ENCODE data around the gene DNAJB14. TPM values are rescaled to one million over a fixed set of nuclear protein-coding genes. Genes with fewer than 3 reads are reported as not detected.

The DNAJB14 gene
- total and polyA plus RNA-seq, 2 donors (not counting 1 experiment from before 2014, with no cell fraction given): 25.1 to 41.5 TPM

DNA sequence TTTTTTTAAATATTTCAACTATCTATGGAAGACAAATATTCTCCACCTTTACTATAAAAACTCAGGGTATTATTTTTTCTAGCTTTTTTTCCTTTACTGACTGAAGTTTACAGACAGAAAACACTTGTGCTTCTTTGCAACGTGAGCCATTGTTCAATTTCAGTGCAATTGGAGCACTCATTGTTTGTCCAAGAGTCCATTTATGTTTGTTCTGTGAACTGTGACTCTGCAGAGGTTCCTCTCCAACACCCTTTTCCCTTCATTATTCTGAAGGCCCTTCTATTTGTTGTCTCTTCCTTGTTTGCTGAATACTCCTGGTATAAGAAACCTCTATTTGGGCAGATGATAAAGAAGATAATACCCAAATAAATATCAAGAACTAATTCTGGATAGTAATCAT lies 92.4 kb downstream of the DNAJB14 start:
- TF ChIP-seq EZH2 (IDR thresholded peaks at IDR 0.05; ENCODE audit: low read length, missing control alignments): no peak
- TF ChIP-seq, protein P1, sequence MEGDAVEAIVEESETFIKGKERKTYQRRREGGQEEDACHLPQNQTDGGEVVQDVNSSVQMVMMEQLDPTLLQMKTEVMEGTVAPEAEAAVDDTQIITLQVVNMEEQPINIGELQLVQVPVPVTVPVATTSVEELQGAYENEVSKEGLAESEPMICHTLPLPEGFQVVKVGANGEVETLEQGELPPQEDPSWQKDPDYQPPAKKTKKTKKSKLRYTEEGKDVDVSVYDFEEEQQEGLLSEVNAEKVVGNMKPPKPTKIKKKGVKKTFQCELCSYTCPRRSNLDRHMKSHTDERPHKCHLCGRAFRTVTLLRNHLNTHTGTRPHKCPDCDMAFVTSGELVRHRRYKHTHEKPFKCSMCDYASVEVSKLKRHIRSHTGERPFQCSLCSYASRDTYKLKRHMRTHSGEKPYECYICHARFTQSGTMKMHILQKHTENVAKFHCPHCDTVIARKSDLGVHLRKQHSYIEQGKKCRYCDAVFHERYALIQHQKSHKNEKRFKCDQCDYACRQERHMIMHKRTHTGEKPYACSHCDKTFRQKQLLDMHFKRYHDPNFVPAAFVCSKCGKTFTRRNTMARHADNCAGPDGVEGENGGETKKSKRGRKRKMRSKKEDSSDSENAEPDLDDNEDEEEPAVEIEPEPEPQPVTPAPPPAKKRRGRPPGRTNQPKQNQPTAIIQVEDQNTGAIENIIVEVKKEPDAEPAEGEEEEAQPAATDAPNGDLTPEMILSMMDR (conservative IDR thresholded peaks at IDR 0.05 in 1 of 2, IDR thresholded peaks at IDR 0.05 in 1 of 2; ENCODE audit: low read depth in 1 of 2, low read length in 2 of 2): no peak
- Histone ChIP-seq H3K4me3 (replicated peaks in 1 of 4; ENCODE audit: control extremely low read depth in 1 of 4, insufficient read depth in 1 of 4, low read depth in 3 of 4, low read length in 4 of 4) (no peak overlapping the region), H3K9ac (ENCODE audit: insufficient read depth, low read length) (no peak overlapping the region), H3K27ac (ENCODE audit: insufficient read depth, low read length) (no peak overlapping the region), H3K4me1 (ENCODE audit: control insufficient read depth, extremely low read depth, insufficient read depth, low read length) (no peaks in the 10 kb centered on the region), H3K36me3 (ENCODE audit: control insufficient read depth, insufficient read depth, low read length) (no peaks in the 10 kb centered on the region), H3K4me2 (ENCODE audit: extremely low read depth, insufficient read depth, low read length) (no peak overlapping the region), H3K79me2 (ENCODE audit: control insufficient read depth, insufficient read depth, low read length) (no peaks in the 10 kb centered on the region), H2AFZ (ENCODE audit: low read length) (no peak overlapping the region), H3K27me3 (ENCODE audit: control insufficient read depth, insufficient read depth, low read length) (no peaks in the 10 kb centered on the region), H3K9me3 (ENCODE audit: control insufficient read depth, insufficient read depth, low read depth, low read length) (no peaks in the 10 kb centered on the region), H4K20me1 (ENCODE audit: control insufficient read depth, extremely low read depth, insufficient read depth, low read length) (no peaks in the 10 kb centered on the region)
- no peak for DNase-seq (ENCODE audit: low read depth in 2 of 2)

DNA sequence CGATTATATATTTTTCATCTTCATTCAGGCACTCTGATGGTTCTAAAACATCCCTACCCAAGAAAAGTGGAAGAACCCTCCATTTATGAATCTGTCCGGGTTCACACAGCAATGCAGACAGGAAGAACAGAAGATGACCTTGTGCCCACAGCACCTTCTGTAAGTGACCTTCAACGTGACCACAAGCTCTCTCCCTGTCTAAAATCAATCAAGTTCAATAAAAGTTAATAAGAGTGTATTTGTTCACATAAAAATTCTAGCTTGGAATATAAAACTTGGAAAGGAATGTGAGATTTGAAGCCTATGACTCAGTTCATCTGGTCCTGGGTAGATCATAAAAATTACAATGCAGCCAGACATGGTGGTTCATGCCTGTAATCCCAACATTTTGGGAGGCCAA lies 93.2 kb downstream of the DNAJB14 start:
- TF ChIP-seq, protein P1 (conservative IDR thresholded peaks at IDR 0.05 in 1 of 2, IDR thresholded peaks at IDR 0.05 in 1 of 2; ENCODE audit: low read depth in 1 of 2, low read length in 2 of 2): no peak
- no peak for TF ChIP-seq EZH2 (IDR thresholded peaks at IDR 0.05; ENCODE audit: low read length, missing control alignments)
- Histone ChIP-seq H3K79me2 (ENCODE audit: control insufficient read depth, insufficient read depth, low read length) (no peaks in the 10 kb centered on the region), H3K4me2 (ENCODE audit: extremely low read depth, insufficient read depth, low read length) (no peak overlapping the region), H3K9ac (ENCODE audit: insufficient read depth, low read length) (no peak overlapping the region), H2AFZ (ENCODE audit: low read length) (no peak overlapping the region), H3K27ac (ENCODE audit: insufficient read depth, low read length) (no peak overlapping the region), H3K4me1 (ENCODE audit: control insufficient read depth, extremely low read depth, insufficient read depth, low read length) (no peaks in the 10 kb centered on the region), H3K27me3 (ENCODE audit: control insufficient read depth, insufficient read depth, low read length) (no peaks in the 10 kb centered on the region), H3K4me3 (replicated peaks in 1 of 4; ENCODE audit: control extremely low read depth in 1 of 4, insufficient read depth in 1 of 4, low read depth in 3 of 4, low read length in 4 of 4) (no peak overlapping the region), H3K36me3 (ENCODE audit: control insufficient read depth, insufficient read depth, low read length) (no peaks in the 10 kb centered on the region), H3K9me3 (ENCODE audit: control insufficient read depth, insufficient read depth, low read depth, low read length) (no peaks in the 10 kb centered on the region), H4K20me1 (ENCODE audit: control insufficient read depth, extremely low read depth, insufficient read depth, low read length) (no peaks in the 10 kb centered on the region)
- DNase-seq (ENCODE audit: low read depth in 2 of 2): no peak

DNA sequence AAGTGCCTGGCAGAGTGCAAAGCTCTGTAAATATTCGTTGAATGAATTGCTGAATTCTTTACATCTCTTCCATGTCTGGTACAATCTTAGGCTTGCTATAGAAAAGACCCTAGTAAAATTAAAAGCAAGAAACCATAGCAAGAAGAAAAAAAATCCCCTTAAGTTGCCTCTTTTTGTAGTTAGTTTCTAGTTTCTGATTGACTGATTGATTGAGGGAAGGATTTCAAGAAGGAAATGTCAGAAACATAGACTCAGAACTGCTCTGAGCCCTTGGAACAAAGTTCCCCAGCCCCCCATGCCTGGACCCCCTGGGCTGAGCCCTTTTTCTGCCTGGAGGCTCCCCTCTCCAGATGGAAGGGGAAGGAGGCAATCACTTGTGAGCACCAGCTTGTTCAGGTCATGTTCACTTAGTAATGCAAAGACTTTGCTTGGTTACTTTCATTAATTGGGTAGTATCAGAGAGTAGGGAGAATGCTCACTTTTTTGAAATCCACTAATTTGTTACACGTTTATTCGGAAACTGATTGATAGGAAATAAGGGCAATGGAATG lies 94.1 kb downstream of the DNAJB14 start:
- Histone ChIP-seq H3K9me3 (ENCODE audit: control insufficient read depth, insufficient read depth, low read depth, low read length) (no peaks in the 10 kb centered on the region), H3K27me3 (ENCODE audit: control insufficient read depth, insufficient read depth, low read length) (no peaks in the 10 kb centered on the region), H3K4me1 (ENCODE audit: control insufficient read depth, extremely low read depth, insufficient read depth, low read length) (no peaks in the 10 kb centered on the region), H3K36me3 (ENCODE audit: control insufficient read depth, insufficient read depth, low read length) (no peaks in the 10 kb centered on the region), H4K20me1 (ENCODE audit: control insufficient read depth, extremely low read depth, insufficient read depth, low read length) (no peaks in the 10 kb centered on the region), H3K9ac (ENCODE audit: insufficient read depth, low read length) (no peak overlapping the region), H3K79me2 (ENCODE audit: control insufficient read depth, insufficient read depth, low read length) (no peaks in the 10 kb centered on the region), H3K4me2 (ENCODE audit: extremely low read depth, insufficient read depth, low read length) (no peak overlapping the region), H3K4me3 (replicated peaks in 1 of 4; ENCODE audit: control extremely low read depth in 1 of 4, insufficient read depth in 1 of 4, low read depth in 3 of 4, low read length in 4 of 4) (no peak overlapping the region), H3K27ac (ENCODE audit: insufficient read depth, low read length) (no peak overlapping the region), H2AFZ (ENCODE audit: low read length) (no peak overlapping the region)
- TF ChIP-seq, protein P1 (conservative IDR thresholded peaks at IDR 0.05 in 1 of 2, IDR thresholded peaks at IDR 0.05 in 1 of 2; ENCODE audit: low read depth in 1 of 2, low read length in 2 of 2): no peak
- TF ChIP-seq EZH2 (IDR thresholded peaks at IDR 0.05; ENCODE audit: low read length, missing control alignments): no peak
- DNase-seq (ENCODE audit: low read depth in 2 of 2): no peak
